Esophagus muscularis mucosa (tissue), 4 donors: Measurements from ENCODE around the gene C1orf87. TPM values are rescaled to one million over a fixed set of nuclear protein-coding genes. Genes with fewer than 3 reads are reported as not detected.

Source experiments
- DNase-seq: peaks from one replicate; pipeline ENCODE4 v3.0.0-alpha.2; 2017; ENCODE audit errors: extremely low spot score
- H3K27ac ChIP-seq, 4 donors: fragments of 200-600 bp; sonication (generic); replicated peaks in 1 of 4; 1 replicate in 3 of 4; 2 replicates in 1 of 4; pipeline ENCODE4 v1.5.1; 2016 to 2019; ENCODE audit warnings: mild to moderate bottlenecking in 1 of 4
- H3K27me3 ChIP-seq, 4 donors: fragments of 200-600 bp; sonication (generic); one replicate each; pipeline versions ENCODE4 v1.5.1 to v1.6.0; 2016 to 2019
- H3K36me3 ChIP-seq, 4 donors: fragments of 200-600 bp; sonication (generic); one replicate each; pipeline ENCODE4 v1.5.1; 2016 to 2019
- H3K4me1 ChIP-seq, 4 donors: fragments of 200-600 bp; sonication (generic); one replicate each; pipeline ENCODE4 v1.5.1; 2016 to 2019
- H3K4me3 ChIP-seq, 4 donors: fragments of 200-600 bp; sonication (generic); 1 replicate in 2 of 4; 2 replicates in 2 of 4; pipeline ENCODE4 v1.5.1; 2016 to 2019; ENCODE audit warnings: mild to moderate bottlenecking in 4 of 4, moderate library complexity in 1 of 4
- H3K9me3 ChIP-seq, 4 donors: fragments of 200-600 bp; sonication (generic); 1 replicate in 3 of 4; 2 replicates in 1 of 4; pipeline ENCODE4 v1.5.1; 2016 to 2019
- CTCF ChIP-seq, 3 experiments: fragments of 200-600 bp in 2 of 3; fragments of 450-650 bp in 1 of 3; sonication (generic) in 2 of 3; IDR thresholded peaks; one replicate each; pipeline ENCODE4 v1.5.1; 2017 to 2019; ENCODE audit warnings: antibody characterized with exemption in 3 of 3, mild to moderate bottlenecking in 2 of 3, moderate library complexity in 1 of 3
- EP300 ChIP-seq: sonication (generic); formaldehyde crosslinking; IDR thresholded peaks from one replicate; pipeline ENCODE4 v1.6.1; 2017; ENCODE audit warnings: antibody characterized with exemption
- POLR2A ChIP-seq: fragments of 450-650 bp; IDR thresholded peaks from one replicate; pipeline ENCODE4 v1.6.1; 2017; ENCODE audit warnings: antibody characterized with exemption, moderate library complexity, mild to moderate bottlenecking, low read depth
- POLR2AphosphoS5 ChIP-seq, 2 donors: sonication (generic); formaldehyde crosslinking; IDR thresholded peaks; one replicate each; pipeline ENCODE4 v1.6.1; 2017; ENCODE audit warnings: antibody characterized with exemption in 2 of 2
- WGBS: methylation state at CpG from one replicate; pipeline ENCODE4 v1.1.5; 2018; 5-methylcytosine and 5-hydroxymethylcytosine counted together
- intact Hi-C: fragments of 100-400 bp; cut with DNase I; formaldehyde crosslinking; loops from one replicate; pipeline ENCODE4 v1.15.1; 2023
- total RNA-seq, 4 donors: library from RNA; depleted of rRNA; stranded (reverse); fragments of >200 nt; gene quantifications; one replicate each; pipeline versions ENCODE4 v1.1.0 to v1.2.1, GENCODE V29; 2016

The C1orf87 gene
- total RNA-seq, 4 donors from 2014 or later: not detected

- intact Hi-C loops: no loop called here
- no peak overlapping the region for H3K27ac ChIP-seq
- H3K36me3 ChIP-seq: no peaks in the 10 kb centered on the region
- WGBS: 74% methylated on average over 6 of the region's 6 CpGs
- no peak for DNase-seq
- TF ChIP-seq POLR2AphosphoS5 (IDR thresholded peaks at IDR 0.05) (no peak), POLR2A (no peak)
- H3K9me3 ChIP-seq: no peaks in the 10 kb centered on the region
- no peaks in the 10 kb centered on the region for H3K4me1 ChIP-seq
- no peaks in the 10 kb centered on the region for H3K27me3 ChIP-seq
- no peak overlapping the region for H3K4me3 ChIP-seq
Measured at GRCh38 chr1:60036856-60037460, 36.6 kb downstream of the C1orf87 start.

- Histone ChIP-seq H3K27me3 (no peaks in the 10 kb centered on the region), H3K4me1 (no peaks in the 10 kb centered on the region), H3K4me3 (no peak overlapping the region), H3K27ac (no peak overlapping the region), H3K9me3 (no peaks in the 10 kb centered on the region), H3K36me3 (no peaks in the 10 kb centered on the region)
- 97% methylated on average over 2 of the region's 2 CpGs for WGBS
- TF ChIP-seq POLR2AphosphoS5 (IDR thresholded peaks at IDR 0.05) (no peak), POLR2A (no peak), CTCF (IDR thresholded peaks at IDR 0.05) (no peak), EP300 (no peak)
- DNase-seq: no peak
- intact Hi-C loops: no loop called here
Measured at GRCh38 chr1:60035921-60036320, 37.6 kb downstream of the C1orf87 start.

- Histone ChIP-seq H3K4me1 (no peaks in the 10 kb centered on the region), H3K36me3 (no peaks in the 10 kb centered on the region), H3K27me3 (no peaks in the 10 kb centered on the region), H3K4me3 (no peak overlapping the region), H3K27ac (no peak overlapping the region), H3K9me3 (no peaks in the 10 kb centered on the region)
- 80% methylated on average over 2 of the region's 2 CpGs for WGBS
- no peak for DNase-seq
- intact Hi-C loops: no loop called here
- TF ChIP-seq CTCF (IDR thresholded peaks at IDR 0.05) (no peak), EP300 (no peak), POLR2A (no peak), POLR2AphosphoS5 (IDR thresholded peaks at IDR 0.05) (no peak)
Measured at GRCh38 chr1:60034999-60035398, 38.6 kb downstream of the C1orf87 start.

GRCh38 chr1:60033066-60033465, 40.5 kb downstream of the C1orf87 start:
- WGBS: 97% methylated on average over 1 of the region's 1 CpG
- Histone ChIP-seq H3K36me3 (no peaks in the 10 kb centered on the region), H3K9me3 (no peaks in the 10 kb centered on the region), H3K4me1 (no peaks in the 10 kb centered on the region), H3K27ac (no peak overlapping the region), H3K4me3 (no peak overlapping the region), H3K27me3 (no peaks in the 10 kb centered on the region)
- intact Hi-C loops: no loop called here
- DNase-seq: no peak
- TF ChIP-seq EP300 (no peak), POLR2AphosphoS5 (IDR thresholded peaks at IDR 0.05) (no peak), CTCF (IDR thresholded peaks at IDR 0.05) (no peak), POLR2A (no peak)

GRCh38 chr1:60031146-60031545, 42.4 kb downstream of the C1orf87 start:
- 73% methylated on average over 3 of the region's 3 CpGs for WGBS
- Histone ChIP-seq H3K4me3 (no peak overlapping the region), H3K36me3 (no peaks in the 10 kb centered on the region), H3K9me3 (no peaks in the 10 kb centered on the region), H3K27me3 (no peaks in the 10 kb centered on the region), H3K4me1 (no peaks in the 10 kb centered on the region), H3K27ac (no peak overlapping the region)
- intact Hi-C loops: no loop called here
- DNase-seq: no peak
- no peak for TF ChIP-seq CTCF (IDR thresholded peaks at IDR 0.05)
